Stimulated activated CD8-positive, alpha-beta memory T cell treated with anti-CD3 and anti-CD28 coated beads, Interleukin-15, amount 100 ng/mL, for 48 hours (primary cell): ENCODE results near the gene LRP1-AS.

Experiments used
- DNase-seq, 2 donors: peaks; one replicate each; pipeline ENCODE4 v3.0.0-alpha.2; 2020; ENCODE audit warnings: low read depth in 2 of 2

Gene LRP1-AS

GRCh38 chr12:57119294-57120085, 27.9 kb downstream of the LRP1-AS start:
- no peak for DNase-seq

- no peak for DNase-seq
These were observed 28.6 kb downstream of the LRP1-AS start for GRCh38 chr12:57118711-57119271.

- no peak for DNase-seq
These were observed 30.7 kb downstream of the LRP1-AS start for GRCh38 chr12:57116580-57117281.

- no peak for DNase-seq
These were observed 34.7 kb downstream of the LRP1-AS start for GRCh38 chr12:57112492-57113294.

- DNase-seq, result peak; percentile 69 to 74
These were observed 36.2 kb downstream of the LRP1-AS start, which contains the start of gene STAT6 for GRCh38 chr12:57111031-57111734. Gene STAT6, minus strand, starts transcription at chr12:57111362. Its CDS starts 3,084 bp downstream, at chr12:57108278.

GRCh38 chr12:57110104-57111030, 37.1 kb downstream of the LRP1-AS start:
- DNase-seq, result peak; percentile 78

GRCh38 chr12:57109207-57110103, 38.0 kb downstream of the LRP1-AS start:
- no peak for DNase-seq

GRCh38 chr12:57107456-57108155, 39.8 kb downstream of the LRP1-AS start:
- DNase-seq, result no peak

- no peak for DNase-seq
These were observed 41.3 kb downstream of the LRP1-AS start for GRCh38 chr12:57106021-57106708.

- no peak for DNase-seq
These were observed 42.2 kb downstream of the LRP1-AS start for GRCh38 chr12:57105011-57105753.

- DNase-seq, result no peak
These were observed 43.0 kb downstream of the LRP1-AS start for GRCh38 chr12:57104292-57104910.

- DNase-seq, result no peak
These were observed 43.6 kb downstream of the LRP1-AS start for GRCh38 chr12:57103856-57104255.

GRCh38 chr12:57101892-57102695, 45.3 kb downstream of the LRP1-AS start:
- no peak for DNase-seq

GRCh38 chr12:57099766-57100165, 47.7 kb downstream of the LRP1-AS start:
- no peak for DNase-seq

- no peak for DNase-seq
These were observed 48.2 kb downstream of the LRP1-AS start for GRCh38 chr12:57099047-57099714.
